IgD-negative memory B cell (primary cell): ENCODE measurements around the gene NR2C2. TPM values are rescaled to one million over a fixed set of nuclear protein-coding genes. Genes with fewer than 3 reads are reported as not detected.

Experiments
- H3K27ac Mint-ChIP-seq, 3 donors: one replicate each; pipeline ENCODE4 v1.8.0; 2020 to 2022; ENCODE audit warnings: mild to moderate bottlenecking in 3 of 3, mixed read lengths in 3 of 3, moderate library complexity in 1 of 3
- H3K27me3 Mint-ChIP-seq: one replicate; pipeline ENCODE4 v1.8.0; 2021; ENCODE audit warnings: mixed read lengths
- H3K36me3 Mint-ChIP-seq: one replicate; pipeline ENCODE4 v1.8.0; 2020; ENCODE audit warnings: mild to moderate bottlenecking, mixed read lengths
- H3K4me1 Mint-ChIP-seq, 3 donors: one replicate each; pipeline ENCODE4 v1.8.0; 2020 to 2022; ENCODE audit warnings: mixed read lengths in 3 of 3, mild to moderate bottlenecking in 1 of 3
- H3K4me3 Mint-ChIP-seq, 4 donors: one replicate each; pipeline ENCODE4 v1.8.0; 2020 to 2022; ENCODE audit warnings: mild to moderate bottlenecking in 4 of 4, mixed read lengths in 4 of 4, moderate library complexity in 3 of 4
- H3K9me3 Mint-ChIP-seq, 3 donors: one replicate each; pipeline ENCODE4 v1.8.0; 2020 to 2021; ENCODE audit warnings: mixed read lengths in 3 of 3, mild to moderate bottlenecking in 1 of 3
- polyA plus RNA-seq: library from polyadenylated mRNA; unstranded; fragments of 300-500 nt; fragmentation: Illumina TruSeq; gene quantifications from one replicate; pipeline ENCODE4 v1.2.3, GENCODE V29; 2021

Gene NR2C2
- polyA plus RNA-seq, 1 donor from 2014 or later = 11.5 TPM

DNA sequence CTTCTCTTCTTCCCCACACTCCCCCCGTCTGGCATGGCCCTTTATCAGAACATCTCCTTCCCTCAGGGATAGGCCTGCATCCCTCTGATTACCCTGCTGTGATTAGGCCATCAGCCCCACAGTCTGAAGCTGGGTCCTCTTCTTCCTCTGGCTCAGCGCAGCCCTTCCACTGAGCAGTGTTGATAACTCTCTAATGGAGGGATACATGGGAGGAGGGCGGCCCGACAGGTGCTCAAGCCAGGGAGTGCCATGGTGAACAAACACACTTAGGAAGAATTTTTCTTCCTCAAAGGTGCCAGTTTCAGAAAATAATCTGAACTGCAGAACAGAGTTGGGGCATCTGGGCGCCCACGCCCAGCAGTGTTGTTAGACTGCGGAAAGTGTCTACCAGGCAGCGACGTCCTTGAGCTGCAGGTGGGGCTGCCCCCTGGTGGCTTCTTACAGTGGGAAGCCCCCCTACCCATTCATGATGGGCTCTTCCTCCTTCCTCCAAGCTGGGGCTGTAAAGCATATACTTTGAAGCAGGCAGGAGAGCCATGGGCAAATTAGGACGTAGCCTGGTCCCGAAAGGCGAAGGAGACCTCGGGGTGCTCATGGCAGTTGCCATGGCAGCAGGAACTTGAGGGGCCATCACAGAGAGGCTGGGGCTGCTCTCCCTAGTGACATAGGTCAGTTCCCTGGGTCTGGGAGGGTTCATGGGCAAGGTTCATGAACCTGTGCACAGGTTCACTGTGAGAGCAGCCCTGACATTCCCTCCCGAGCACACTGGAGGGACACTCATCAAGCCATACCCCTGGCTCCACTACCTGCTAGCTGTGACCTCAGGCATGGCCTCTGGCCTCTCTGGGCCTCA, 33.2 kb upstream of the NR2C2 start:
- peak overlapping the region in 1 of 3 donors; percentile 50 for H3K27ac Mint-ChIP-seq
- no peak overlapping the region for H3K4me3 Mint-ChIP-seq
- peaks cover 10% of the 10 kb centered on the region for H3K27me3 Mint-ChIP-seq
- H3K4me1 Mint-ChIP-seq = no peaks in the 10 kb centered on the region
- H3K9me3 Mint-ChIP-seq = no peaks in the 10 kb centered on the region
- H3K36me3 Mint-ChIP-seq = no peaks in the 10 kb centered on the region

DNA sequence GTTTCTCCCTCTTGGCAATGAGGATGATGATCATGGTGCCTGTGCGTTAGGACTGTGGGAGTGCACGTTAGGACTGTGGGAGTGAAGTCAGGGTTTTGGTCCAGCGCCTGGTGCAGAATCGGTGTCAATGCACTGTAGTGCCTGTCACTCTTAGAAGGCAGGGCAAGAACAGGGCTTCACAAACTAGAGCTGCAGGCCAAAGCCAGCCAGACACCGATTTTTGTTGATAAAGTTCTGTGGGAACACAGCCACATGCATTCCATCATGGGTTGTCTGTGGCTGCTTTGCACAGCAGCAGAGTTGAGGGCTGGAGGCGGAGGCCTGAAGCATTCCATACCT, 32.6 kb upstream of the NR2C2 start:
- no peak overlapping the region for H3K27ac Mint-ChIP-seq
- no peaks in the 10 kb centered on the region for H3K9me3 Mint-ChIP-seq
- H3K36me3 Mint-ChIP-seq = no peaks in the 10 kb centered on the region
- H3K4me1 Mint-ChIP-seq = no peaks in the 10 kb centered on the region
- peaks cover 7% of the 10 kb centered on the region for H3K27me3 Mint-ChIP-seq
- H3K4me3 Mint-ChIP-seq = no peak overlapping the region

DNA sequence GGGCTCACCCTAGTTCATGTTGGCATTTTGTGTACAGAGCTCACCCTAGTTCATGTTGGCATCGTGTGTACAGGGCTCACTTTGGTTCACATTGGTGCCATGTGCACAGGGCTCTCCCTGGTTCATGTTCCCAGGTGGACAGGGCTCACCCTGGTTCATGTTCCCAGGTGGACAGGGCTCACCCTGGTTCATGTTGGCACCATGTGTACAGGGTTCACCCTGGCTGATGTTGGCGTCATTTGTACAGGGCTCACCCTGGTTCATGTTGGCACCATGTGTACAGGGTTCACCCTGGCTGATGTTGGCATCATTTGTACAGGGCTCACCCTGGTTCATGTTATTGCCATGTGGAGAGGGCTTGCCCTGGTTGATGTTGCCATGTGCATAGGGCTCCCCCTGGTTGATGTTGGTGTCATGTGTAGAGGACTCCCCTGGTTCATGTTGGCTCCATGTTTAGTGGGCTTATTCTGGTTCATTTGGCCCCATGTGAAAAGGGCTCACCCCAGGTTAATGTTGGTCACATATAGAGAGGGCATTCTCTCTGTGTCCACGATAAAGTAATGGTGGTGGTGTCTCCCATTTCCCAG, 31.7 kb upstream of the NR2C2 start:
- Mint-ChIP-seq H3K4me3 (no peak overlapping the region), H3K9me3 (no peaks in the 10 kb centered on the region), H3K27me3 (peaks cover 7% of the 10 kb centered on the region), H3K27ac (no peak overlapping the region), H3K36me3 (no peaks in the 10 kb centered on the region), H3K4me1 (no peaks in the 10 kb centered on the region)

DNA sequence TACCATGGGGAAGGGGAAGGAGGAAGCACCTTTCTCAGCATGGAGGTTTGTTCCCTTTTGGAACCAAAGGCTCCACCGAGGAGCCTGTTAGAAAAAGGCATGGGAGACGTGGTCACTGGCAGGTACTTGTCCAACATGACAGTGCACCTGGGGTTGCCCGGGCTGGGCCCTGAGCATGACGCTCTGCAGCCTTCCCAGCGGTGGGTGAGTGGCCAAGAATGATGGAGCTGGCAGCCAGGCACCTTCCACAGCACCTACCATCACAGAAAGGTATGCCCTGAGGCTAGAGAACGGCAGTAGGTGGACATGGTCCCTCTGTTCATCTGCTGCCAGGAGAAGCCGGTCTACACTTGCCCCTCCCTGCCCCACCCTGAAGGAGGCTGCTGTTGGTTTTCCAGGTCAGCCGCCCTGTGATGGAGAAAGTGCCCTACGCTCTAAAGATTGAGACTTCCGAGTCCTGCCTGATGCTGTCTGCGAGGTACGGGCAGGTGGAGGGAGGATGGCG, 29.0 kb upstream of the NR2C2 start:
- Mint-ChIP-seq H3K9me3 (no peaks in the 10 kb centered on the region), H3K27me3 (peaks cover 4% of the 10 kb centered on the region), H3K4me1 (no peaks in the 10 kb centered on the region), H3K4me3 (no peak overlapping the region), H3K36me3 (no peaks in the 10 kb centered on the region), H3K27ac (no peak overlapping the region)

DNA sequence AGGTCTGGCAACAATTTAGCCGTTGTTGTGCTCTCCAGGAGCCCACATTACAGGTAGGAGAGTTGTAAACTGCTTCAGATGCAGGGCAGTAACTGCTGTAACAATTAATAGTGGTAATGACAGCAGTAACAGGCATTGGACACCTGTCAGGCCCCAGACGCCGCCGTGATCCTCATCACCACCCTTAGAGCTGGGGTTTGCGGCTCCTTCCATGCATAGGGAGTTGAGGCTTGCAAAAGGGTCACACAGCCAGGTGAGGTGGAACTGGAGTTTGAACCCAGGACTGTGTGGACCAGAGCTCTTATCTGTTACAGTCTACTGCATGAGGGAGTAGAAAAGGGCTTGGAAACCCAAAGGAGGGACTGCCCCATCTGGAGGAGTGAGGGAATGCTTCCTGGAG, 26.8 kb upstream of the NR2C2 start:
- H3K4me1 Mint-ChIP-seq = no peaks in the 10 kb centered on the region
- H3K4me3 Mint-ChIP-seq = no peak overlapping the region
- H3K9me3 Mint-ChIP-seq = no peaks in the 10 kb centered on the region
- H3K27ac Mint-ChIP-seq = no peak overlapping the region
- peaks cover 1% of the 10 kb centered on the region for H3K27me3 Mint-ChIP-seq
- no peaks in the 10 kb centered on the region for H3K36me3 Mint-ChIP-seq

DNA sequence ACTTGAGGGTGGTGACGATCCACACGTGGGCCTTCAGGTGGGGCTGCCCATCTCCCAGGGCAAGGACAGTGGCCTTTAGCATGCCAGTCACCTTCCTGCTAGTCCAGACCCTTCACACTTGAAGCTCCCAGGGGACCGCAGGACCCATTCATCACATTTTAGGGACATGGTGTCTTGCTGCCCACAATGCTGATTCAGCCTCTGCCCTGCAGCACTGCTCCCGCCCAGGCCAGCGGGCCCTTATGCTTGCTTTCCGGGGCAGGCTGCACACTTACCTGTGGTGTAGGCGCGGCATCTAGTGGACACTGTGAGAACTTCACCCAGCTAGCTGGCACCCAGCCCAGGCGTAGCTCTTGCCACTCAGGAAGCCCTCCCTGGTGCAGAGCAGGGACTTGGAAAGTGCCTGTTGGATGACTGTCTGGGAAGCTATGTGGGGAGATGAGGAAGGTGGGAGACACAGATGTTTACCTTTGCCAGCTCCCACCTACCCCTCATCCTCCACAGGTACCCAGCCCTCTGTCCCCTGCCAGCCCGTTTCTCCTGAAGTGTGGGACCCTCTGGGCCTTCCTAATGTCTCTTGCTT, 26.3 kb upstream of the NR2C2 start:
- peaks cover 0 to under 1% (median 0%) of the 10 kb centered on the region in 3 donors for H3K4me1 Mint-ChIP-seq
- no peak overlapping the region for H3K4me3 Mint-ChIP-seq
- no peak overlapping the region for H3K27ac Mint-ChIP-seq
- no peaks in the 10 kb centered on the region for H3K9me3 Mint-ChIP-seq
- H3K27me3 Mint-ChIP-seq = peaks cover 1% of the 10 kb centered on the region
- no peaks in the 10 kb centered on the region for H3K36me3 Mint-ChIP-seq

DNA sequence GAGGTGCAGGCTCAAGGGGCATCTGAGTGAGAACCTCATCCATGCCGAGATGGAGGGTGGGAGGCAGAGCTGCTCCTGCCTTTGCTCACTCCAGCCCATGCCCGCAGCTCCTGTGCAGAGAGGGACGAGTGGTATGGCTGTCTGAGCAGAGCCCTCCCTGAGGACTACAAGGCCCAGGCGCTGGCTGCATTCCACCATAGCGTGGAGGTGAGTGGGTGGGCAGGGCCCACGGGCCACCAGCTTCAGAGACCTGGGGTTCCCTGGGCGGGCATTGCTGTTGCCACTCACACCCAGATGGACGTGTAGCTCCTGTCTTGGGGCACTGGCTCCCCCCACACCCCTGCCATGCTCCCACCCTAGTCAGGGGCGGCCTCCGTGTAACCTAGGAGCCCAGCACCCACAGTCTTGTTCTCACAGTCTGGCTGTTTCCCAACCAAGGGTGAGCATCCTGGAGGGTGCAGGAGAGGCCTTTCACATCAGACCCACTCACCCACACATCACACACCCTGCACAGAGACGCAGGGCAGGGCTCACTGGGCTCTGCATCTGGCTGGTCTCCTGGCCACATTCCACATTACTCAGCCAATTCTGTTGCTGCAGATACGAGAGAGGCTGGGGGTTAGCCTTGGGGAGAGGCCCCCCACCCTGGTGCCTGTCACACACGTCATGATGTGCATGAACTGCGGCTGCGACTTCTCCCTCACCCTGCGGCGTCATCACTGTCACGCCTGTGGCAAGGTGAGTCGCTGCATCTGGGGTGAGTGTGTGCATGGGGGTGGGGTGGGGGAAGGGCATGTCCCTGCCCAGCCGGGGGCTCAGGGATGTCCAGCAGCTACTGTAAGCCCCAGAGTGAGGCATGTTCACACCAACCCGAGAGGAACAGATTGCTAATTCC, 25.3 kb upstream of the NR2C2 start:
- Mint-ChIP-seq H3K27ac (peak overlapping the region in 1 of 3 donors; percentile 53), H3K9me3 (no peaks in the 10 kb centered on the region), H3K27me3 (peaks cover under 1% of the 10 kb centered on the region), H3K4me3 (no peak overlapping the region), H3K4me1 (peaks cover 0 to 1% (median 0%) of the 10 kb centered on the region in 3 donors), H3K36me3 (no peaks in the 10 kb centered on the region)

DNA sequence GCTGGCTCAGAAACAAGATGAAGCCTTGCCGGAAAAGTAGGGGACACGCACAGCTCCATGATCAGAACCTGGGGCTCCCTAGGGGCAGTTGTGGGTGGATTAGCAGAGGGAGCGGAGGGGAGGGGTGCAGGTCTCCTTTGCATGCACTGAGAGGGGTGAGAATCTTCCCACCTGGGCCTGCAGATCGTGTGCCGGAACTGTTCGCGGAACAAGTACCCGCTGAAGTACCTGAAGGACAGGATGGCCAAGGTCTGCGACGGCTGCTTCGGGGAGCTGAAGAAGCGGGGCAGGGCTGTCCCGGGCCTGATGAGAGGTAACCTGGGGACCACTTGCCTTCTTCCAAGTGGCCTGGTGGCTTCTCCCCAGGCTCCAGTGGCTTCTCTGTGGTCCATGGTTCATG, 24.5 kb upstream of the NR2C2 start:
- Mint-ChIP-seq H3K4me3 (no peak overlapping the region), H3K9me3 (no peaks in the 10 kb centered on the region), H3K36me3 (no peaks in the 10 kb centered on the region), H3K4me1 (peaks cover 0 to 1% (median 0%) of the 10 kb centered on the region in 3 donors), H3K27me3 (no peaks in the 10 kb centered on the region), H3K27ac (no peak overlapping the region)

DNA sequence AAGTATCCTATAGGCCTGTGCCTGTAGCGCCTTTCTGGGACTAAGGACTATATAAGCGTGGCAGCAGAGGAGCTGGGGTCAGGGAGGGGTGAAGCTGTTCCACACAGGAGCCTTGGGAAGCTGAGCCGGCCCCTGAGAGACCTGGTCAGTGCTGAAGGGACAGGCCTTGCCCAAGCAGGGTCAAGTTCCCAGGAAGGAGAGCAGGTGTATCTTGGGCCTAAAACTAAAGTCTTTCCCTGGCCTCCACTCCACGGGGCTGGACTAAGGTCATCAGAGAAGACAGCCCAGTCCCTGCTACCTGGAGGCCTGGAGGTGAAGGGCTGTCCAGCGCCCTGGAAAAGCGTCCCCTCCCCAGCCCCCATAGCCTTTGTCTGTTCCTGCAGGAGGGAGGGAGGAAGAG, 23.9 kb upstream of the NR2C2 start:
- H3K27ac Mint-ChIP-seq = no peak overlapping the region
- no peaks in the 10 kb centered on the region for H3K9me3 Mint-ChIP-seq
- H3K4me3 Mint-ChIP-seq = no peak overlapping the region
- peaks cover 0 to 1% (median 0%) of the 10 kb centered on the region in 3 donors for H3K4me1 Mint-ChIP-seq
- H3K27me3 Mint-ChIP-seq = no peaks in the 10 kb centered on the region
- no peaks in the 10 kb centered on the region for H3K36me3 Mint-ChIP-seq

DNA sequence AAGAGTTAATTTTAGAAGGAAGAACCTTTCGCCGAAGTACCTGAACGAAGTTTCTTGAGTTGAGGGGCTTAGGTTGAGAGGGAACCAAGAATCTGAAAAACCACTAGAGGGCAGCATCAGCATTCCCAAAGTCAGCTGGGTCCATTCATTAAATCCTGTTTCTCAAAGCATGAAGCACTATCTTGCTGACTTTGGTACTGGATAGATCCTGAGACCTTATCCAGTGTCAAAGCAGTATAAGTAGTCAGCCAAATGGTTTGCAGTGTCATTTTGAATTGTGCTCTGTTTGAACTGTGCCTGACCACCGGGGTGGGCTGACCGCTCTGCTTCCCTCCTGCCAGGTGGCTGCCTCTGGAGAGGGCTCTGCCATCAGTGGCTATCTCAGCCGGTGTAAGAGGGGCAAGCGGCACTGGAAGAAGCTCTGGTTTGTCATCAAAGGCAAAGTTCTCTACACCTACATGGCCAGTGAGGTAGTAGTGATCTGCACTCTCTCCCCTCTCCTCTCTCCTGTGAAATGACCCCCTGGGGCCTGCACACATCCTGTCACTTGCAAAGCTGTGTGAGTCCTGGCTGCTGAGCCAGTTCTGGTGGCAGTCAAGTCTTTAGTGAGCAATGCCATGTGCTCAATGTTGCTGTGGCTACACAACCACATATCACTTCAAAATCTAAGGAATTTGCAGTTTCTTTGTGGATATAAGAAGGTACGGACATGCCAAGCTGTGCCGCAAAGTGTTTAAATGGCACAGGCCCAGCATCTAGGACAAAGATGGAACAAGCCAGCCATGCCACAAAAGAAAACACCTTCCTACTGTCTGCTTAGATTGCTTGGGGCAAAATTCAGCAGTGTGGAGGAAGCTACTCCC, 21.4 kb upstream of the NR2C2 start:
- Mint-ChIP-seq H3K27me3 (no peaks in the 10 kb centered on the region), H3K4me3 (no peak overlapping the region), H3K9me3 (no peaks in the 10 kb centered on the region), H3K4me1 (peaks cover 0 to 1% (median 0%) of the 10 kb centered on the region in 3 donors), H3K36me3 (no peaks in the 10 kb centered on the region), H3K27ac (no peak overlapping the region)

DNA sequence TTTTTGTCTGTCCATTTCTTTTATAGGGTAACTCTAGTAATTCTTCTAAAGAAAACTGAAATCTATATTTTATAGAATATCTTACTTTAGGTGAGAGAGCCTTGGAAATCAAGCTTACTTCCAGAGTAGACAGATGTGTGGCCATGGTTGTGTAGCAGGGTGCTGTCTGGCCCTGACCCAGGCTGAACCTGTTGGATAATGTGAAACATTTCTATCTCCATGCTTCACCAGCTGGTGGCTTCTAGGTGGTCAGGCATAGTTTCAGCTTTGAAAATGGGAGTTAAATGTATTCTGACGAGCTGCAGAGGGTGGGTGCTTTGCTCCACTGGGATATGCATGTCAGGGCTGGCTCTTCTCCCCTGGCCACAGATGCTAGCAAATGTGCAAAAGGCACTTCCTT, 20.8 kb upstream of the NR2C2 start:
- no peaks in the 10 kb centered on the region for H3K27me3 Mint-ChIP-seq
- no peaks in the 10 kb centered on the region for H3K36me3 Mint-ChIP-seq
- no peak overlapping the region for H3K4me3 Mint-ChIP-seq
- H3K27ac Mint-ChIP-seq = no peak overlapping the region
- no peaks in the 10 kb centered on the region for H3K9me3 Mint-ChIP-seq
- H3K4me1 Mint-ChIP-seq = peaks cover 0 to 1% (median 0%) of the 10 kb centered on the region in 3 donors

DNA sequence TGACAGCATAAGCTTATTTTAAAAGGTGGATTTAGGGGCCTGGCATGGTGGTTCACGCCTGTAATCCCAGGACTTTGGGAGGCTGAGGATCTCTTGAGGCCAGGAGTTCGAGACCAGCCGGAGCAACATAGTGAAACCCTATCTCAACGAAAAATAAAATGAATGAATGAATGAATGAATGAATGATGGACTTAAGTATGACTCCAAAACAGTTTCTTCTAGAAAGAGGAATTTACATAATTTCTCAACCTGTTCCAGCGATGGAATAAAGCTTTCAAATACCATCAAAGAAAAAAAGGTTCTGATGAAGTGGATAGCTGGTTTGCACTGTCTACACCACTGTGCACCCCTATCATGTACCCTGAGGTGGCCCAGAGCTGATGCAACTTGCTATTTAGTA, 20.1 kb upstream of the NR2C2 start:
- H3K27me3 Mint-ChIP-seq = no peaks in the 10 kb centered on the region
- no peaks in the 10 kb centered on the region for H3K36me3 Mint-ChIP-seq
- no peak overlapping the region for H3K27ac Mint-ChIP-seq
- H3K4me1 Mint-ChIP-seq = peaks cover 0 to 1% (median 0%) of the 10 kb centered on the region in 3 donors
- H3K4me3 Mint-ChIP-seq = no peak overlapping the region
- no peaks in the 10 kb centered on the region for H3K9me3 Mint-ChIP-seq

DNA sequence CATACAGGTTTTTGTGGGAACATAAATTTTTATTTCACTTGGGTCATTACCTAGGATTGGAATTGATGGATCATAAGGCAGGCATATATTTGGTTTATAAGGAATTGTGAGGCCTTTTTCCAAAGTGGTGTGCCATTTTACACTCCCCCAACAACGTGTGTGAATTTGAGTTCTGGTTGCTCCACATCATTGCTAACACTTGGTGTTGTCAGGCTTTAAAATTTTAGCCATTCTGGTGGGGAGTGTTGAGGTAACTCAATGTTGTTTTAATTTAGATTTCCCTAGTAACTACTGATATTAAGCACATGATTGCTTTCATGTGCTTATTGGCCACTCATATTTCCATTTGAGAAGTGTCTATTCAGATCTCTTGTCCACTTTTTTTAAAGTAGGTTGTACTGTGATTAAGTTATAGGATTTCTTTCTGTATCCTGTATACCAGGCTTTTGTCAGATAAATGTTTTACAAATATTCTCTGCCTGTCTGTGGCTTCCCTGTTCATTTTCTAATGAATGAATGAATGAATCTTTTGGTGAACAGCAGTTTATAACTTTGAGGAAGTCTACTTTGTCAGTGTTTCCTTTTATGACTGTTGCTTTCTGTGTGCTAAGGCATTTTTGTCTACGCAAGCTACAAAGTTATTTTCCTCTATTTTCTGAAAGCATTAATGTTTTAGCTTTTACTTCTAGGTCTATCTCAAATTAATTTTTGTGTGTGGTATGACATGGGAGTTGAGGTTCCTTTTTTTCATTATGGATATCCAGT, 17.9 kb upstream of the NR2C2 start:
- Mint-ChIP-seq H3K27me3 (no peaks in the 10 kb centered on the region), H3K36me3 (no peaks in the 10 kb centered on the region), H3K4me1 (peaks cover 0 to 1% (median 0%) of the 10 kb centered on the region in 3 donors), H3K4me3 (no peak overlapping the region), H3K9me3 (no peaks in the 10 kb centered on the region), H3K27ac (no peak overlapping the region)
